Measurements from ENCODE around the gene CIAO3. TPM values are rescaled to one million over a fixed set of nuclear protein-coding genes. Genes with fewer than 3 reads are reported as not detected.
A peak's percentile ranks its signal among the peaks of the same experiment; 100 is the strongest.
"Not testable (repeated sequence)": the region's sequence is repeated elsewhere in the genome, so short reads cannot be mapped to it uniquely, and the experiment has no call there.

Gene CIAO3
- total RNA-seq, 1 donor from 2014 or later, result 47.1 TPM

DNA sequence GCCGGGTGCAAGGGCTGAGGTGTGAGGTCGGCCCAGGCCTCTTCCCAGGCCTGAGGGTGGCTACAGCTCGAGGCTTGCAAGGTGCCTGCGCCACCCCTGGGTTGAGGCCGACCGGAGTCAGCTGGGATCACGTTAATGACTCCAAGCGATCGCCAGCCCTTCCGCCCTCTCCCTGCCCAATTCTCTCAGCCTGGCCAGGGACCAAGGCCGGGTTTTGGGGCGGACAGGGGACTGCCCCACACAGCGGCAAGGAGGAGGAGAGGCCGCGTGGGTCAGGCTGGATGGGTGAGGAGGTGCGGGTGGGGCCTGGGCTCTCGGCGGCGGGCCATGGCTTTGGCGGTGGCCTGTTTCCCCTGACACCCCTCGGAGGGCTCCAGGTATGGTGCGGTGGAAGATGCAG is 47.4 kb downstream of the CIAO3 start:
- no peak for DNase-seq (ENCODE audit: low spot score)

DNA sequence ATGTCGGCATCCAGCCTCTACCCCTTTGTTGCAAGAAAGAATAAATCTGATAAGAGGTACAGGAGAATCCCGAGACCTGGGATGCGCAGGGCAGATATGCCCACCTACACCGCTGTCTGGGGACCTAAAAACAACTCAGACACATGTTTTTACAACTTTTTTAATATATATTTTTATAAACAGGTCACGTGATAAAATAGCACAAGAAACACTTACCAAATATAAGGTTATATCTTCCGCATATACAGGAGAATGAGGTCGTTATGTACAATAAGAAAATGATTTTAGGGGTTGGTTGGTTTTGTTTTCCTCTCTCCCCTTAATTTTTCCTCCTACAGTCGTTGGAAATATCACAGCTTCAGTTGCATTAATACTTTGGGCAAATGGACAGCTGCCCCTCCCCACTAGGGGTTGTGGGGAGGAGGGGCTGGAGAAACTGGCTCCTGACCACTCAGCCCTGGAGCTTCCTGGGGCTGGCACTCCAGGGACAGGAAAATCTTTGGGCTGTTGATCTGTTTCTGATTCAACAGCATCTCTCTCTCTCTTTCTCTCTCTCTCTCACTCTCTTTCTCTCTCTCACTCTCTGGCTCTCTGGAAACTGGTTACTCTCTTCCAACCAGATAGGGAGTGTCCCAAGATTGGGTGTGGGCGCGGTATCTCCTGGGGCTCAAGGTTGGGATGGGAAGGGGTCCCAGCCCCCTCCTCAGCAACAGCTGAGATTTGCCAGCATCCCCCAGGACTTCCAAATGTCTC is 48.3 kb downstream of the CIAO3 start:
- no peak for DNase-seq (ENCODE audit: low spot score)

DNA sequence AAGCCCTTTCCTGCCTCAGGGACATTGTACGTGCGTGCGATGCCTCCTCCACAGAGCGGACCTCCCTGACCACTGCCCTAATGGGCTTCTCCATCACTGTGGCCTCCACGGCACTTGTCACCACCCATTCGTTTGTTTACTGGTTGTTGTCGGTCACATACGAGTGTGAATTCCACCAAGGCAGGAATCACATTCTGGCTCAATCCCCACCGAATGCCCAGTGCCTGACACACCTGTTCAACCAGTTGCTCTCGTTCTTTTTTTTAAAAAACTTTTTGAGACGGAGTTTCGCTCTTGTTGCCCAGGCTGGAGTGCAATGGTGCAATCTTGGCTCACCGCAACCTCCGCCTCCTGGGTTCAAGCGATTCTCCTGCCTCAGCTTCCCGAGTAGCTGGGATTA is 49.6 kb downstream of the CIAO3 start:
- DNase-seq (ENCODE audit: low spot score), result not testable (repeated sequence)

DNA sequence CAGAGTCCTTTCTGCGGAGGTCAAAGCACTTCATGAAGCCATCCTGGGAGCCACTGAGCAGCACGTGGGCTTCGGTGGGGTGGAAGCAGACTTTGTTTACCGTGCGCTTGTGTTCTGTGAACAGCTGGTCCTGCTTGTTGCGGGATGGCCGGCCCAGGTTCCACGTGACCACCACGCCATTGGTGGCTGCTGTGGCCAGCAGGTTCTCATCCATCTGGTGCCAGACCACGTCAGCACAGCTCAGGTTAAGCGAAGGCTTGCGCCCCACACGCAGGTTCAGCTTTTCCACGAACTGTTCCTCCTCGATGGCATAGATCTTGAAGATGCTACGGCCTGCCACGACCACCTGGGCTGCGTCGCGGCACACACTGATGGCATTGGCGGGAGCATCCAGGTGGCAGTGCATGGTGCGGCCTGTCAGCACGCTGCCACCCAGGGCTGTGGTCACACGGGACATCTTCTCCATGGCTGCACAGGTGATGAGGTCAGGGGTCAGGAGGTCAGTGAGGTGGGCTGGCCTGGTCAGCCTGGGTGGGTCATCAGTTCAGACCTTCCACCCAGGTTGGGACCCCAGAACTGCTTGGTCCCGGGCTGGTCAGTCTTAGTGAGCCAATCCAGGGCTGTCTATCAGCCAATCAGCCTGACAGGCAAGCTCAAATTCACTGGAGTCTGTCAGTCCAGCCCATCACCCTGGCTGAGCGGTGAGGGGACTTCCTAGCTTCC is 51.5 kb downstream of the CIAO3 start:
- no peak for DNase-seq (ENCODE audit: low spot score)

DNA sequence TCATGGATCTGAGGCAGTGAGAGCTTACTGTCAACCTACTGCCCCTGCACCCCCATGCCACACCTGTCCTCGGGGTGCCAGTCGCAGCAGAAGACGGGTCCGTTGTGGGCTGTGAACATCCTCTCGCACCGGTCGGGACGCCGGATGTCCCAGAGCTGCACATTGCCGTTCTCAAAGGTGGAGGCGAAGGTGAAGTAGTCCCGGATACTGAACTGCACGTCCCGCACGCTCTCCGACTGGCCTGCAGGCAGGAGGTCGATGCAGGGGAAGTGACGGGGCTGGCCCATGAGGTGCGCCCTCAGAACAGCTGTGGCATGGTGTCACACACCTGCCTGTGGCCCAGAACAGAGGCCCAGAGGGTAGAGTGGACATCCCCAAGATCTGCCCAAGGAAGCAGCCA is 53.3 kb downstream of the CIAO3 start:
- DNase-seq (ENCODE audit: low spot score), result no peak

DNA sequence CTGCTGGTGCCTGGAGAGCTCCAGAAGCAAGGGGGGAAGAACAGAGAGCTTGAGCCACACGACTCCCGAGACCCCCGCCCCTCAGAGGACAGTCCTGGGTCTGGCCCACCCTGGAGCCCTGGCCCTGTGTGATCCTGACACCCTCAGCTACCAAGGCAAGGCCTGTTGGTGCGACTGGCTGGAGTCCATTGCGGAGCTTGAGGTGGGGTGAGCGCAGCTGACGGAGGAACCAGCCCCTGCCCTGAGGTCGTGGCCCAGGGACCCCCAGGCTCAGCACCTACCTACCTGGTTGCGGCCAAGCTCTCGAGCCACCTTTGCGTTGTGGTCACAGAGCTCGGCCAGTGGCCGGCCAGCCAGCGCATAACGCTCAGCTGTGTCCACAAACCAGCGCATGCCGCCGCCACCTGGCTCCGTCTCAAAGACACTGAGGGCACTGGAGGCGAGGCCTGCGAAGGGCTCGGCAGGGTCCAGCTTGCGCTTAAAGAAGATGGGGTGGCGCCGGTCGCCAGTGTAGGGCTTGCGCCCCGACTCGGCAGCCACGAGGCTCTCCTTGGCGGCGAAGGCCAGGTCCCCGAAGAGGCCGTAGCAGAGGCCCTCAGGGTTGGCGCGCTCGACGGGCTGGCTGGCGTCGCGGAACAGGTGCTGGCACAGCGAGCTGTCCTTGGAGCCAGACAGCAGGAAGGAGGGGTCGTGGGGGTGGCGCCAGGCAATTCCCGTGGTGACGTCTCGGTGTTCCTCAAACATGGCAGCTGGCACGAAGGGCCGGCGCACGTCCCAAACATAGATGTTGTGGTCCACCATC is 54.1 kb downstream of the CIAO3 start:
- DNase-seq (ENCODE audit: low spot score), result no peak

DNA sequence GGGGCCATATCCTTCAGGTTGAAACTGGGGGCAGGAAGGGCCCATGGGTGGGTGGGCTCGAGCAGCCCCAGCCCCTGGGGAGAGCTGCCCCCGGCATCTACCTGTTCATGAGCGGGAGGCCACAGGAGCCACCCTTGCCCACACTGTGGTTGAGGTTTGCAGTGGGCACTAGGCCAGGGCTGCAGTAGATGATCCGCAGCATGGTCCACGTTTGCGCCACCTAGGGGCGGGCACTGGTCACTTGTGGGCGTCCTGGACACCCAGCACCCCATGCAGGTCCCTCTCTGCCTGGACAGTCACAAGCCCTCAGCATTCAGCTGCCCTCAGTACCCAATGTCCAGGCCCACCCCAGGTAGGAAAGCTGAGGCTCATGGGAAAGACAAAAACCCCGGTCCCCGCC is 54.8 kb downstream of the CIAO3 start:
- DNase-seq (ENCODE audit: low spot score), result no peak

DNA sequence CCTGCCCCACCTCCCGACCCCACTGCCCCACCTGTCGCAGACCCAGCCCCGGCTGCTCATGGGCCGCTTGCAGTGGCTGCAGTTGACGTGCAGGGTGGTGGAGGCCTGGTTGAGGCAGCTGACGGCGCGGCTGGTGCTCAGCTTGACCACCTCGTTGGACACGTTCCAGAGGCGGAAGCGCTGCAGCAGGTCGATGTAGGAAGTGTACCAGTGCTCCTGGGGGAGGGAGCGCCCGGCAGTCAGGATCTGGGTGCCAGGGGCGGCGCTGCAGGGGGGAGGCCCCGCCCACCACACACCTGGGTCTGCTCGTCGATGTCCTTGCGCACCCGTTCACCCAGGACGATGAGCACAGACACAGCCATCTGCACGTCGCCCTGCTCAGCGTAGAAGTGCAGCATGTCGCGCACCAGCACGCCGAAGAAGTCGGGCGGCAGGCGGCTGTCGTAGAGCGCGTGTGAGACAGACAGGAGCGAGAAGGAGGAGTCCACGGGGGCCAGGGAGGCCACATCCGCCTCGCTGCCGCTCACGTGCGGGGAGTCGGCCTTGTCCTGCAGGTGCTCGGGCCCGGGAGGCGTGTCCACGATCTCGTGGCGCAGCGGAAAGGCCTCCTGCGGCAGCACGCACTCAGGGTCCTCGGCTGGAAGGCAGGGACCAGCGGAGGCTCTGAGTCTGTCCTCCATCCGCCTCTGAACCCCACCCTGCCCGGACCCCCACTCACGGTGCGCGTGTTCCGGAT is 55.7 kb downstream of the CIAO3 start:
- DNase-seq (ENCODE audit: low spot score), result no peak

DNA sequence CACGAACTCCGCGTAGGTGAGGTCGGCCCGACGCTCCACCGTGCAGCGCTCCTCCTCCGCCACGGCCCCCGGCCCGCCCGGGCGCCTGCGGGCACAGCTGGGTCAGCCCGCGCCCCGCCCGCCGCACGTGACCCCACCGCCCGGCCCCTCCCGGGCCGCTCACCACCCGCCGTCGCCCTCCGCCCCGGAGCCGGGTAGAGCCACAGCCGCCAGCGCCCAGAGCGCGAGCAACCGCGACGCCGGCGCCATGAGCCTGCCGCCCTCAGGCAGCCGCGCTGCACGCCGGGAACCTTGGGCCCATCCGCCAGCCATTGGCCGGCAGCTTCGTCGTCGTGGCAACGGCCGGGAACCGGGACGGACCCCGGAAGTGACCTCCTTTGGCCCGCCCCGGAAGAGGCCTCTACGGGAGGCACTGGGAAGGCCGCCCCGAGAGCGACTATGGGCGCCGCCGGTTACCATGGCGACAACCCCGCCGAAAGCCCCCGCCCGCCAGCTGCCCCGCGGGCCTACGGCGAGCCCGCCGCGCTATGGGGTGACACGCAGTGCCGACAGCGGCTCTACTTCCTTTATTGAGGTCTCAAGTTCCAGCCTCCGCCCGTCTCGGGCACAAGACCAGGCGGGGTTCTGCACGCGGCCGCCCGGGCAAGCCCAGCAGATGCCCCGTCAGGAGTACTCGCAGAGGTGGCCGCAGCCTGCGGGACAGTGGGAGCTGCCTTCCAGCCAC is 56.6 kb downstream of the CIAO3 start, which contains the start of gene JMJD8:
JMJD8 (minus strand) TSS at position 264 of the 724 bp plus-strand sequence; CDS start at position 249, 15 bp downstream.
- DNase-seq (ENCODE audit: low spot score), result peak; percentile 97

DNA sequence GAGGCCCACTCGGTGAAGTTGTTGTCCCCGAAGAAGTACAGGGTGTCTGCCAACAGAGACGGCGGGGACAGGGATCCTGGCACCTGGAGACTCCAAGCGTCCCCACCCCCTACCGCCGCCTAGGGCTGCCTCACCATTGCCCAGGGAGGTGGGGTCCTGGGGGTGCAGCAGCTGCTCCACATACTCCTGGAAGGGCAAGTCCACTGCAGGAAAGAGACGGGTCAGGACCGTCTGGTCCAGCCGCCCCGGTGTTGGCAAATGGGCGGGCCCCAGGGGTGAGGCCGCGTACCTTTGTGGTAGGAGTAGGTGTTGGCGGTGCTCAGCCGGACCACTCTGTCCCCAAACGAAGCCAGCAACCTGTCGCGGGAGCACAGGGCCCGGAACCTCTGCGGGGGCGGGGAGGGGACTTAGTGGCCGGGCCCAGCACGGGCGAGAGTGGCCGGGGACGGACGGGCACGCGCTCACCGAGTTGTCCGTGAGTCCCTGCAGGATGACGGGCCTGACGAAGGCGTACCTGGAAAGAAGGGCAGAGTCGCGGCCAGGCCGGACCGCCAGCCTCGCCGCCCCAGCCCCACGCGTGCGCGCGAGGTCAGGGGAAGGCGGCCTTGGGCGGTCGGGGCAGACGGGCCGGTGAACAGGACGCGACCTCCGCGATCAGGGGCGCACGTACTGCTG is 57.3 kb downstream of the CIAO3 start:
- no peak for DNase-seq (ENCODE audit: low spot score)

DNA sequence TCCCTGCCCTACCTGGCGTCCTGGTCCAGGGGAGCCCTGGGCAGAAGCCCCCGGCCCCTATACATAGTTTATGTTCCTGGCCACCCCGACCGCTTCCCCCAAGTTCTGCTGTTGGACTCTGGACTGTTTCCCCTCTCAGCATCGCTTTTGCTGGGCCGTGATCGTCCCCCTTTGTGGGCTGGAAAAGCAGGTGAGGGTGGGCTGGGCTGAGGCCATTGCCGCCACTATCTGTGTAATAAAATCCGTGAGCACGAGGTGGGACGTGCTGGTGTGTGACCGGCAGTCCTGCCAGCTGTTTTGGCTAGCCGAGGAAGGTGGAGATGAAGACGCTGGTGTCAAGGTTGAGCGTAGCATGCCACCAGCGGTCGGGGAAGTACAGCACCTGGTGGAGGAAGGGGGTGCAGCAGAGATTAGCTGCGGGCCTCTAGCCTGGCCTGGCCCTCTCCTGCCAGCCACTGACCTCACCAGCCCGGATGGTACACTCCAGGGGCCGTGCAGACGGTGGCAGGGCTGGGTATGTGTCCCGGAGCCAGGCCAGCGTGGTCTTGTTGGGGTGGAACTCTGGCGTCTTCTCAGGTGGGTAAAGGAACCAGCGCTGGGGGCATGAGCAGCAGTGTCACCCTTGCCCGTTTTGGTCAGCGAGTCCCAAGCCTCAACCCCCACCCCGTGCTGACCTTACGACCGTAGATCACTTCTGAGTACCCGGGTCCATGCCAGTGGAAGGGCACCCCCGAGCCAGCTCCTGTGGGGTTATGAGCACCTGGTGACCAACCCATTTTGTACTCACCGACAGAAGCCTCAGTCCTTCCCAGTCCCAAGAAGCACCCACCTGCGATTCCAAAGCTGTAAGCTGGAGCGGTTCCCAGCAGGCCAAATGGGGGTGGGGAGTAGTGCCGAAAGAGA is 58.1 kb downstream of the CIAO3 start:
- DNase-seq (ENCODE audit: low spot score), result no peak

DNA sequence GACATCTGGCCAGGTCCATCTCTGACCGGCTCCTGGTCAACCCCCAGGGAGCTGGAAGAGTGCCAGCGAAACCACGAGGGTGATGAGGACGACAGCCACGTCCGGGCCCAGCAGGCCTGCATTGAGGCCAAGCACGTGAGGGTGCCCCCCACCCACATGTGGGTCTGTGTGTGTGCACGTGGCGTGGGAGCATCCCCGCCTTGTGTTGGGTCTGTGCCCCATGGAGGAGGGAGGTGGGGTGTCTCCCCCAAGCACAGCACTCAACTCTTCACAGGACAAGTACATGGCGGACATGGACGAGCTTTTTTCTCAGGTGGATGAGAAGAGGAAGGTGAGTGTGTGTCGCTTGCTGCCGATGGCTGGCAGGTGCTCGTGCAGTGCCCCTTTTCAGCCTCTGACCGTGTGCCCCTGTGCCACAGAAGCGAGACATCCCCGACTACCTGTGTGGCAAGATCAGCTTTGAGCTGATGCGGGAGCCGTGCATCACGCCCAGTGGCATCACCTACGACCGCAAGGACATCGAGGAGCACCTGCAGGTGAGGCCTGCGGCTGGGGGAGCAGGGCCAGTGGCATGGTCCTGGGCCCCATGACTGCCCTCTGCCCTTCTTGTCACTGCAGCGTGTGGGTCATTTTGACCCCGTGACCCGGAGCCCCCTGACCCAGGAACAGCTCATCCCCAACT is 58.9 kb downstream of the CIAO3 start:
- DNase-seq (ENCODE audit: low spot score), result no peak

DNA sequence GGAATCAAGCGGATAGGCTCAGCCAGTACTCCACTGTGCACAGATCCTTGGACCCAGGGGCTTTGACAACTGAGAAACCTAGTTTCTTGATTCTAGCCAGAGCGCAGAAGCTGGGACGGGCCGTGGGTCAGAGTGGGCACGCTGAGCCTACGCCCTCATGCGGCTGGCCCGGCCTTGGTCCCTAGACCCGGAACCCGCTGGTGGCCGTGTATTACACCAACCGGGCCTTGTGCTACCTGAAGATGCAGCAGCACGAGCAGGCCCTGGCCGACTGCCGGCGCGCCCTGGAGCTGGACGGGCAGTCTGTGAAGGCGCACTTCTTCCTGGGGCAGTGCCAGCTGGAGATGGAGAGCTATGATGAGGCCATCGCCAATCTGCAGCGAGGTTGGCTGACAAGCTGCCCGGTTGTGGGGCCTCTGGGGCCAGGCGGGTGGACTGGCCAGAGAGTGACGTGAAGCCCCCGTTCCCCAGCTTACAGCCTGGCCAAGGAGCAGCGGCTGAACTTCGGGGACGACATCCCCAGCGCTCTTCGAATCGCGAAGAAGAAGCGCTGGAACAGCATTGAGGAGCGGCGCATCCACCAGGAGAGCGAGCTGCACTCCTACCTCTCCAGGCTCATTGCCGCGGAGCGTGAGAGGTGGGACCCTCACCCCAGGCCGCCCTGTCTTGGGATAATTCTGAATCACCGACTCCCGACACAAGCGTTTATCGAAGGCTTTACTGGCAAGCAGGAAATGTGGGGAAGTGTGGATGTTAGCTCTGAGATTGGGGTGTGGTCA is 59.6 kb downstream of the CIAO3 start:
- DNase-seq (ENCODE audit: low spot score), result no peak

DNA sequence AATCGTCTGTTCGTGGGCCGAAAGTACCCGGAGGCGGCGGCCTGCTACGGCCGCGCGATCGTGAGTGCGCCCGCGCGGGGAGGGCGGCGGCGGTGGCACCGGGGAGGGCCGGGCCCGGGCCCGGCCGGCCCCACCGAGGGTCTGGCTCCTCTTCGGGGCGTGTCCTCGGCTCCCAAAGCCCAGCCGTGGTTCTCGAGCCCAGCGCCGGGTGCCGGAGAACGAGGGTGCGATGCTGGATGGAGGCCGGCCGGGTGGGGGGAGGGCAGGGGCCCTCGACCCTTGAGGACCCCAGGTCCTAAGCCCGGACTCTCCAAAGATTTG is 60.2 kb downstream of the CIAO3 start:
- no peak for DNase-seq (ENCODE audit: low spot score)

DNA sequence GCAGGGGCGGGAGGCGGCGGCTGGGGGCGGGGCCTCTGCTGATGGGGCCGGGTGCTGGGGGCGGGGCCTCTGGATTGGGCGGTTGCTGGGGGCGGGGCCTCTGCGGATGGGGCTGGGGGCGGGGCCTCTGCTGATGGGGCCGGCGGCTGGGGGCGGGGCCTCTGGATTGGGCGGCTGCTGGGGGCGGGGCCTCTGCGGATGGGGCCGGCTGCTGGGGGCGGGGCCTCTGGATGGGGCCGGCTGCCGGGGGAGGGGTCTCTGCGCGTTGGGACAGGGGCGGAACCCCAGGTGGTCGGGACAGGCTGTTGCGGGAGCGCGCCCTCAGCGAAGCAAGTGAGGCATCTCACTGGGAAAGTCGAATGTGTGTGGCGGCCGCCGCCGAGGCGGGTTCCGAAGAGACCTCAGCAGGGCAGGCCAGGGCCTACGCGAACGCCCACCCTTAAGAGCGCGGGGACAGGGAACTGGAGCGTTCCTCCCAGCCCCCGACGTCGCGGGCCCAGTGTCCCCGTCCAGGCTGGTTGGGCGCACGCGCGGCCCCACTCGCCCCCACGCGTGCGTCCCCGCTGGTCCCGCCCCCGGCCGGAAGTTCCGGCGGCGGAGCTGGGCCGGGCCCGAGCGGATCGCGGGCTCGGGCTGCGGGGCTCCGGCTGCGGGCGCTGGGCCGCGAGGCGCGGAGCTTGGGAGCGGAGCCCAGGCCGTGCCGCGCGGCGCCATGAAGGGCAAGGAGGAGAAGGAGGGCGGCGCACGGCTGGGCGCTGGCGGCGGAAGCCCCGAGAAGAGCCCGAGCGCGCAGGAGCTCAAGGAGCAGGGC is 60.8 kb downstream of the CIAO3 start, which contains the start of gene STUB1:
STUB1 (plus strand) TSS at position 597 of the 811 bp plus-strand sequence; CDS start at position 713, 116 bp downstream.
- DNase-seq (ENCODE audit: low spot score), result peak; percentile 81
